Heart left ventricle (tissue), 16 donors: Measurements from ENCODE around the gene NDUFAF2. TPM values are rescaled to one million over a fixed set of nuclear protein-coding genes. Genes with fewer than 3 reads are reported as not detected.

ENCODE experiments used
- ATAC-seq, 4 donors: fragments of 200-7000 bp; cut with Tn5 transposase; one replicate each; pipeline ENCODE4 v1.9.1; 2020 to 2022; ENCODE audit warnings: moderate library complexity in 4 of 4, mild to moderate bottlenecking in 3 of 4, moderate number of reproducible peaks in 1 of 4
- DNase-seq, 5 donors: peaks; one replicate each; pipeline ENCODE4 v3.0.0-alpha.2; 2020
- H3K27ac ChIP-seq, 12 donors: fragments of 200-600 bp; sonication (generic) in 4 of 12; one replicate each; pipeline versions ENCODE4 v1.5.0 to v1.8.0; 2016 to 2022; ENCODE audit warnings: mild to moderate bottlenecking in 2 of 12
- H3K27me3 ChIP-seq, 9 donors: fragments of 200-600 bp; sonication (generic) in 2 of 9; one replicate each; pipeline versions ENCODE4 v1.5.1 to v1.8.0; 2016 to 2022; ENCODE audit warnings: mild to moderate bottlenecking in 3 of 9
- H3K36me3 ChIP-seq, 9 donors: fragments of 200-600 bp; sonication (generic) in 2 of 9; one replicate each; pipeline versions ENCODE4 v1.5.0 to v1.8.0; 2018 to 2022; ENCODE audit warnings: mild to moderate bottlenecking in 2 of 9
- H3K4me1 ChIP-seq, 12 donors: fragments of 200-600 bp; sonication (generic) in 4 of 12; one replicate each; pipeline versions ENCODE4 v1.5.0 to v1.8.0; 2016 to 2022; ENCODE audit warnings: mild to moderate bottlenecking in 3 of 12
- H3K4me3 ChIP-seq, 12 donors: fragments of 200-600 bp; sonication (generic) in 4 of 12; one replicate each; pipeline versions ENCODE4 v1.5.0 to v1.8.0; 2017 to 2022; ENCODE audit warnings: mild to moderate bottlenecking in 9 of 12, moderate library complexity in 4 of 12
- H3K9me3 ChIP-seq, 12 donors: fragments of 200-600 bp; sonication (generic) in 4 of 12; one replicate each; pipeline versions ENCODE4 v1.5.0 to v1.8.0; 2016 to 2022; ENCODE audit warnings: mild to moderate bottlenecking in 1 of 12
- CTCF ChIP-seq, 12 donors: fragments of 200-600 bp; sonication (generic) in 4 of 12; IDR thresholded peaks; one replicate each; pipeline versions ENCODE4 v1.5.0 to v1.8.0; 2018 to 2022; ENCODE audit warnings: antibody characterized with exemption in 12 of 12, mild to moderate bottlenecking in 5 of 12
- POLR2A ChIP-seq, 2 donors: fragments of 450-650 bp; IDR thresholded peaks; one replicate each; pipeline ENCODE4 v1.6.1; 2017; ENCODE audit warnings: antibody characterized with exemption in 2 of 2, mild to moderate bottlenecking in 2 of 2, moderate library complexity in 2 of 2
- WGBS, 4 donors: extraction: QIAGEN DNeasy Blood & Tissue Kit in 2 of 4; methylation state at CpG; one replicate each; pipeline versions ENCODE4 v1.1.5 to v1.1.7; 2013 to 2018; 5-methylcytosine and 5-hydroxymethylcytosine counted together
- intact Hi-C, 10 donors: fragments of 100-400 bp; cut with DNase I; formaldehyde crosslinking; loops; one replicate each; pipeline versions ENCODE4 v1.11.1 to v1.14.2; 2022
- polyA plus RNA-seq, 2 donors: library from polyadenylated mRNA; stranded (reverse); fragments of 200-250 nt; gene quantifications; one replicate each; pipeline ENCODE4 v1.2.3, GENCODE V29; 2013
- total RNA-seq, 9 donors: library from RNA; depleted of rRNA in 2 of 9; stranded (reverse); fragments of >200 nt in 2 of 9; fragmentation: NEBNext Ultra II Directional in 3 of 9; extraction: Animal tissue kit (Norgen Biotek cat#: 25700) in 3 of 9; gene quantifications; one replicate each; pipeline versions ENCODE4 v1.1.0 to v1.2.4, GENCODE V29; 2016 to 2023
- donor health status: ischemic (EF 13 %, LVEDD 7.1; RV severe dilation, severe dysfunction).
- donor health status: healthy with polysubstance abuse.
- donor health status: DM: no; HTN: yes; CAD: no.
- donor health status: DM: no; HTN: no; CAD: no.
- donor health status: ischemic (EF 25% LVEDD 6.9; RV normal size, moderate dysfunction).
- donor health status: ischemic (EF 25% LVEDD 5.7; RV mildly dilated, moderate dysfunction).
- donor health status: healthy.
- donor health status: DM: yes; HTN: yes; CAD: no.
- donor health status: ischemic (EF 35%, LVEDD 5.7; RV mildly dilated, moderate dysfunction).
- donor health status: nonischemic (EF 11% LVEDD 7.7; RV severe dilation, severe dysfunction).
- donor health status: DM: yes; HTN: yes; CAD: no.
- donor health status: PGD.
- donor health status: ischemic (EF 29% LVEDD 5.4; RV normal size, mild dysfunction).
- donor health status: nonischemic (EF 23%, LVEDD 6.1; RV moderate dilation, normal function).

The NDUFAF2 gene
- total and polyA plus RNA-seq, 11 donors, result 22.9 to 87.7 (median 38.4) TPM

GRCh38 chr5:61151893-61152292 is 206.9 kb downstream of the NDUFAF2 start:
- ATAC-seq, result no peak
- Histone ChIP-seq H3K9me3 (no peaks in the 10 kb centered on the region), H3K27me3 (no peaks in the 10 kb centered on the region), H3K4me3 (no peak overlapping the region), H3K27ac (no peak overlapping the region), H3K4me1 (no peaks in the 10 kb centered on the region), H3K36me3 (peaks cover 0 to 5% (median 0%) of the 10 kb centered on the region in 9 donors)
- TF ChIP-seq POLR2A (IDR thresholded peaks at IDR 0.05) (no peak), CTCF (IDR thresholded peaks at IDR 0.05) (no peak)
- DNase-seq, result no peak
- WGBS, 4 donors, result 72 to 82% (median 76%) methylated on average over 2 of the region's 2 CpGs
- intact Hi-C loops, result no loop called here

- intact Hi-C loops, result no loop called here
- ATAC-seq, result no peak
- WGBS, 4 donors, result 91 to 96% (median 91%) methylated on average over 3 of the region's 3 CpGs
These were observed 214.1 kb downstream of the NDUFAF2 start for GRCh38 chr5:61159070-61159469.

GRCh38 chr5:61159836-61160235 is 214.8 kb downstream of the NDUFAF2 start:
- H3K4me3 ChIP-seq, result no peak overlapping the region
- intact Hi-C loops, result loop anchor here in 8 of 10 donors (5.0 to 10.0 kb wide), 6 partner anchors 165 to 497 kb away; partner anchors contain the start of genes ZSWIM6 (in 3 of the 8), ERCC8 (in 1 of the 8) and NDUFAF2 (in 1 of the 8)
- H3K4me1 ChIP-seq, result peaks cover 0 to 50% (median 9%) of the 10 kb centered on the region in 12 donors
- ATAC-seq (no peak), DNase-seq (no peak)
- H3K27me3 ChIP-seq, result no peaks in the 10 kb centered on the region
- WGBS, 4 donors, result 57 to 61% (median 58%) methylated on average over 4 of the region's 4 CpGs
- peaks cover 0 to 40% (median 23%) of the 10 kb centered on the region in 9 donors for H3K36me3 ChIP-seq
- no peak for TF ChIP-seq CTCF (IDR thresholded peaks at IDR 0.05)
- TF ChIP-seq POLR2A (IDR thresholded peaks at IDR 0.05), result no peak
- no peaks in the 10 kb centered on the region for H3K9me3 ChIP-seq
- peak overlapping the region in 1 of 12 donors; percentile 11 for H3K27ac ChIP-seq

More at GRCh38 chr5:61159070-61159469, 214.1 kb downstream of the NDUFAF2 start:
- Histone ChIP-seq H3K27me3 (no peaks in the 10 kb centered on the region), H3K9me3 (no peaks in the 10 kb centered on the region), H3K36me3 (peaks cover 0 to 40% (median 23%) of the 10 kb centered on the region in 9 donors), H3K27ac (no peak overlapping the region), H3K4me3 (no peak overlapping the region), H3K4me1 (peaks cover 0 to 49% (median 9%) of the 10 kb centered on the region in 12 donors)
- no peak for TF ChIP-seq CTCF (IDR thresholded peaks at IDR 0.05)
- TF ChIP-seq POLR2A (IDR thresholded peaks at IDR 0.05), result no peak
- DNase-seq, result no peak

- Histone ChIP-seq H3K4me1 (peaks cover 0 to 50% (median 9%) of the 10 kb centered on the region in 12 donors), H3K27ac (peak overlapping the region in 1 of 12 donors; percentile 11), H3K36me3 (peaks cover 0 to 40% (median 23%) of the 10 kb centered on the region in 9 donors), H3K4me3 (peak overlapping the region in 2 of 12 donors; percentile 81), H3K9me3 (no peaks in the 10 kb centered on the region), H3K27me3 (no peaks in the 10 kb centered on the region)
- intact Hi-C loops, result loop anchor here in 8 of 10 donors (5.0 to 10.0 kb wide), 6 partner anchors 164 to 497 kb away; partner anchors contain the start of genes ZSWIM6 (in 3 of the 8), ERCC8 (in 1 of the 8) and NDUFAF2 (in 1 of the 8)
- TF ChIP-seq CTCF (IDR thresholded peaks at IDR 0.05) (no peak), POLR2A (IDR thresholded peaks at IDR 0.05) (no peak)
- ATAC-seq (no peak), DNase-seq (no peak)
- 90 to 94% (median 91%) methylated on average over 3 of the region's 3 CpGs for WGBS, 4 donors
These were observed 215.5 kb downstream of the NDUFAF2 start for GRCh38 chr5:61160497-61160896.
